Measurements from ENCODE around the gene GGTA1. TPM values are rescaled to one million over a fixed set of nuclear protein-coding genes. Genes with fewer than 3 reads are reported as not detected.
A peak's percentile ranks its signal among the peaks of the same experiment; 100 is the strongest.

The GGTA1 gene
- not detected in 2 replicates for total RNA-seq (2021)
- long read RNA-seq: 0 reads

GRCh38 chr9:121499427-121500164 lies at the start of gene GGTA1:
Gene GGTA1, minus strand, starts transcription at chr9:121499844. Its CDS starts 31,922 bp downstream, at chr9:121467922.
- H3K79me2 ChIP-seq (ENCODE audit: insufficient read depth, low read length): no peaks in the 10 kb centered on the region
- H3K9me3 Mint-ChIP-seq: peaks cover 0 to 12% of the 10 kb centered on the region in 2 experiments; a peak in 4 of 5 replicates

More at GRCh38 chr9:121499427-121500164, at the start of gene GGTA1:
- Histone ChIP-seq H3K27ac (ENCODE audit: insufficient read length, low read depth, low read length) (no peak within 1 kb of the TSS), H2BK120ac (ENCODE audit: low read depth, low read length, poor library complexity, severe bottlenecking) (no peak within 1 kb of the TSS), H3K4me1 (ENCODE audit: insufficient read depth, low read length) (no peaks in the 10 kb centered on the region), H2BK5ac (ENCODE audit: insufficient read length, low read length) (no peak within 1 kb of the TSS), H2BK20ac (ENCODE audit: low read depth, low read length, poor library complexity, severe bottlenecking) (no peak within 1 kb of the TSS), H2AFZ (ENCODE audit: low read length) (peak within 1 kb of the TSS; percentile 84), H3K23me2 (ENCODE audit: insufficient read length, low read depth, low read length, poor library complexity, severe bottlenecking) (peaks cover 20% of the 10 kb centered on the region), H2BK15ac (ENCODE audit: low read depth, low read length) (no peak within 1 kb of the TSS), H4K8ac (replicated peaks; ENCODE audit: insufficient read length, low read depth, low read length) (no peak within 1 kb of the TSS), H3T11ph (ENCODE audit: low read length) (no peak within 1 kb of the TSS), H2AK5ac (ENCODE audit: insufficient read length, low read length) (no peak within 1 kb of the TSS), H3K18ac (ENCODE audit: insufficient read length, low read depth, low read length) (no peak within 1 kb of the TSS), H3K56ac (ENCODE audit: insufficient read length, low read depth, low read length) (no peak within 1 kb of the TSS), H4K20me1 (ENCODE audit: control insufficient read depth, insufficient read depth, insufficient read length) (no peaks in the 10 kb centered on the region), H4K5ac (ENCODE audit: insufficient read length, low read depth, low read length) (no peak within 1 kb of the TSS), H2BK12ac (ENCODE audit: insufficient read length, low read depth, low read length) (no peak within 1 kb of the TSS), H3K4me2 (ENCODE audit: insufficient read depth, insufficient read length, low read length) (peak within 1 kb of the TSS; percentile 62), H3K4ac (ENCODE audit: low read depth, low read length) (no peak within 1 kb of the TSS), H3K14ac (ENCODE audit: insufficient read depth, low read length) (no peak within 1 kb of the TSS; the same call in 1 of the 2 replicates), H3K23ac (ENCODE audit: insufficient read length, low read depth, low read length) (no peak within 1 kb of the TSS), H4K91ac (ENCODE audit: insufficient read length, low read depth, low read length) (no peak within 1 kb of the TSS), H3K9me3 (ENCODE audit: control insufficient read depth, low read depth, low read length) (no peaks in the 10 kb centered on the region), H3K9ac (ENCODE audit: extremely low read depth, insufficient read length, low read length) (no peak within 1 kb of the TSS), H3K27me3 (ENCODE audit: insufficient read depth, low read length) (peaks cover 24% of the 10 kb centered on the region), H3K79me1 (ENCODE audit: insufficient read depth, low read depth, low read length, poor library complexity, severe bottlenecking) (no peaks in the 10 kb centered on the region)
- Mint-ChIP-seq H3K4me1 (peaks cover 26 to 27% of the 10 kb centered on the region in 2 experiments), H3K27me3 (ENCODE audit: low read depth) (peaks cover 96% of the 10 kb centered on the region), H3K4me3 (peak within 1 kb of the TSS; percentile 68 to 91), H3K36me3 (ENCODE audit: insufficient read depth in 1 of 3, low read depth in 3 of 3) (peaks cover 0 to 3% (median 0%) of the 10 kb centered on the region in 3 experiments; a peak in 1 of 7 replicates), H3K27ac (no peak within 1 kb of the TSS)
- WGBS (ENCODE audit: extremely low coverage, insufficient read length, low lambda C conversion rate): no CpG with 5 or more reads among the region's 72 CpGs
- no peak for TF ChIP-seq CTCF (conservative IDR thresholded peaks at IDR 0.05)
- peak; percentile 59 for DNase-seq

Data from H9 (cell line).